Measurements from ENCODE around the gene CDK3. TPM values are rescaled to one million over a fixed set of nuclear protein-coding genes. Genes with fewer than 3 reads are reported as not detected.

CDK3 gene
- total RNA-seq, 2 experiments from 2014 or later, result 7.3 to 12.8 TPM

GRCh38 chr17:76049836-76050537, 49.3 kb downstream of the CDK3 start:
- peaks cover 36% of the 10 kb centered on the region for H3K4me1 ChIP-seq (ENCODE audit: insufficient read depth, low read length, poor library complexity, severe bottlenecking)
- H4K20me1 ChIP-seq (ENCODE audit: insufficient read depth, low read length), result no peaks in the 10 kb centered on the region
- no peaks in the 10 kb centered on the region for H3K9me2 ChIP-seq (ENCODE audit: insufficient read depth, low read length)
- H3K4me2 ChIP-seq (ENCODE audit: low read length), result no peak overlapping the region
- H3K9me3 ChIP-seq (ENCODE audit: low read length), result no peaks in the 10 kb centered on the region
- DNase-seq (ENCODE audit: low spot score), result no peak
- intact Hi-C loops (cut with micrococcal nuclease; ENCODE audit: unreplicated experiment), result loop anchor here (2.0 kb wide), 1 partner anchor 35 kb away; no protein-coding TSS in a partner anchor
- H3K4me3 ChIP-seq (ENCODE audit: low read depth, low read length, poor library complexity, severe bottlenecking), result no peak overlapping the region
- TF ChIP-seq CTCF (conservative IDR thresholded peaks at IDR 0.05; ENCODE audit: low read length) (no peak), EZH2phosphoT487 (IDR thresholded peaks at IDR 0.05; ENCODE audit: borderline replicate concordance, low read depth, low read length) (no peak)
- no peak overlapping the region for H2AFZ ChIP-seq (ENCODE audit: low read length)
- POLR2A ChIA-PET, result interaction anchor here (0.9 to 2.7 kb wide), 3 partner anchors 15 to 54 kb away, joined by 3 to 10 read pairs (median 6); partner anchors contain the start of gene SRP68
- H3K36me3 ChIP-seq (ENCODE audit: insufficient read depth, low read length), result peaks cover 94% of the 10 kb centered on the region
- peak overlapping the region; percentile 73 for H3K27ac ChIP-seq (ENCODE audit: low read depth, low read length, poor library complexity, severe bottlenecking)
- no TSS peak for BruUV-seq (replicated peaks)
- CTCF ChIA-PET (ENCODE audit: unreplicated experiment), result interaction anchor here (0.8 kb wide), 1 partner anchor 35 kb away, joined by 3 read pairs; no protein-coding TSS in a partner anchor
- peaks cover 3% of the 10 kb centered on the region; the same call in 1 of the 2 replicates for H3K79me2 ChIP-seq (ENCODE audit: insufficient read depth, low read depth, low read length)

GRCh38 chr17:76050538-76051467, 50.1 kb downstream of the CDK3 start:
- H3K9me3 ChIP-seq (ENCODE audit: low read length), result no peaks in the 10 kb centered on the region
- TSS peak; percentile 13 for BruUV-seq (replicated peaks)
- no peak overlapping the region for H2AFZ ChIP-seq (ENCODE audit: low read length)
- no peaks in the 10 kb centered on the region for H4K20me1 ChIP-seq (ENCODE audit: insufficient read depth, low read length)
- TF ChIP-seq EZH2phosphoT487 (IDR thresholded peaks at IDR 0.05; ENCODE audit: borderline replicate concordance, low read depth, low read length), result no peak
- no peak for DNase-seq (ENCODE audit: low spot score)
- H3K27ac ChIP-seq (ENCODE audit: low read depth, low read length, poor library complexity, severe bottlenecking), result no peak overlapping the region
- intact Hi-C loops (cut with micrococcal nuclease; ENCODE audit: unreplicated experiment), result no loop called here
- peaks cover 92% of the 10 kb centered on the region for H3K36me3 ChIP-seq (ENCODE audit: insufficient read depth, low read length)
- ChIA-PET CTCF (ENCODE audit: unreplicated experiment) (interaction anchor here (0.8 kb wide), 1 partner anchor 36 kb away, joined by 3 read pairs; no protein-coding TSS in a partner anchor), POLR2A (interaction anchor here (1.0 to 2.7 kb wide), 2 partner anchors 14 to 31 kb away, joined by 3 to 10 read pairs; no protein-coding TSS in a partner anchor)
- H3K4me1 ChIP-seq (ENCODE audit: insufficient read depth, low read length, poor library complexity, severe bottlenecking), result peaks cover 36% of the 10 kb centered on the region
- peaks cover 3% of the 10 kb centered on the region; the same call in 1 of the 2 replicates for H3K79me2 ChIP-seq (ENCODE audit: insufficient read depth, low read depth, low read length)
- no peak overlapping the region for H3K4me3 ChIP-seq (ENCODE audit: low read depth, low read length, poor library complexity, severe bottlenecking)
- H3K9me2 ChIP-seq (ENCODE audit: insufficient read depth, low read length), result no peaks in the 10 kb centered on the region
- H3K4me2 ChIP-seq (ENCODE audit: low read length), result no peak overlapping the region

- no TSS peak for BruUV-seq (replicated peaks)
- Histone ChIP-seq H3K9me3 (ENCODE audit: low read length) (no peaks in the 10 kb centered on the region), H2AFZ (ENCODE audit: low read length) (no peak overlapping the region), H3K9me2 (ENCODE audit: insufficient read depth, low read length) (no peaks in the 10 kb centered on the region), H3K4me2 (ENCODE audit: low read length) (no peak overlapping the region), H3K27ac (ENCODE audit: low read depth, low read length, poor library complexity, severe bottlenecking) (no peak overlapping the region), H3K79me2 (ENCODE audit: insufficient read depth, low read depth, low read length) (peaks cover 3% of the 10 kb centered on the region; the same call in 1 of the 2 replicates), H3K36me3 (ENCODE audit: insufficient read depth, low read length) (peaks cover 92% of the 10 kb centered on the region), H4K20me1 (ENCODE audit: insufficient read depth, low read length) (no peaks in the 10 kb centered on the region), H3K4me3 (ENCODE audit: low read depth, low read length, poor library complexity, severe bottlenecking) (no peak overlapping the region), H3K4me1 (ENCODE audit: insufficient read depth, low read length, poor library complexity, severe bottlenecking) (peaks cover 36% of the 10 kb centered on the region)
- POLR2A ChIA-PET, result interaction anchor here (1.0 kb wide), 1 partner anchor 32 kb away, joined by 3 read pairs; no protein-coding TSS in a partner anchor
- TF ChIP-seq CTCF (conservative IDR thresholded peaks at IDR 0.05; ENCODE audit: low read length), result no peak
- no peak for TF ChIP-seq EZH2phosphoT487 (IDR thresholded peaks at IDR 0.05; ENCODE audit: borderline replicate concordance, low read depth, low read length)
- no peak for DNase-seq (ENCODE audit: low spot score)
- CTCF ChIA-PET (ENCODE audit: unreplicated experiment), result no interaction called here
- intact Hi-C loops (cut with micrococcal nuclease; ENCODE audit: unreplicated experiment), result no loop called here
Measured at GRCh38 chr17:76051561-76051960, 50.9 kb downstream of the CDK3 start.
